GM03348 (cell line): Measurements from ENCODE around the gene SPRYD3.
"Not testable (repeated sequence)": the region's sequence is repeated elsewhere in the genome, so short reads cannot be mapped to it uniquely, and the experiment has no call there.

Experiments
- DNase-seq: peaks from one replicate; pipeline ENCODE4 v3.0.0; 2012; ENCODE audit warnings: low spot score

Gene SPRYD3

GRCh38 chr12:53101931-53102781, 23.0 kb upstream of the SPRYD3 start:
- DNase-seq = no peak

GRCh38 chr12:53101266-53101665, 22.1 kb upstream of the SPRYD3 start:
- no peak for DNase-seq

DNA sequence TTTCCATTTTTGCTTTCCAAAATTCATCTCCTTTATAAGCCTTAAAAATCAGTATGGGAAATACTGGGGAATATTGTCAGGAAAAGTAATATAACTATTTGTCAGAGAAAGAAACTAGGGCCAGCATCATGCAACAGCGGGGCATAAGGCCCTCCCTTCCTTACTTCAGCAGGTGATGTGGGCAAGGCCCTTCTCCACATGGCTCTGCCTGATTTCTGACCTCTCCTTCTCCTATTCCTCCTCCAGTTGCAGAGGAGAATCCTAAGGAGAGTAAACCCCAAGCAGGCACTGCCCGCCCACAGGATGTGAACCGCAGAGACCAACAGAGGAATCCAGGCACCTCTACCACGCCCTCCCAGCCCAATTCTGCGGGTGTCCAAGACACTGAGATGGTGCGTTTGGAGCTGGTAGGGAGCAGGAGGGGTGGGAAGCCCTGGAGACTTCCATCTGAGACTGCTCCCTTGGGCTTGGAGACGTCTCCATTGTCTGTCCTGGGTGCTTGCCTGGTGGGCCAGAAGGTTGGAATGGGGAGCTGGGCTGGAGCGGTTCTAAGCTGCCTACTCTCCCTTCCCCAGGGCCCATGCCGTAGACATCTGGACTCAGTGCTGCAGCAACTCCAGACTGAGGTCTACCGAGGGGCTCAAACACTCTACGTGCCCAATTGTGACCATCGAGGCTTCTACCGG, 21.4 kb upstream of the SPRYD3 start:
- DNase-seq = no peak

- DNase-seq = peak; percentile 96
Observed at GRCh38 chr12:53099071-53099882, 20.1 kb upstream of the SPRYD3 start.

DNA sequence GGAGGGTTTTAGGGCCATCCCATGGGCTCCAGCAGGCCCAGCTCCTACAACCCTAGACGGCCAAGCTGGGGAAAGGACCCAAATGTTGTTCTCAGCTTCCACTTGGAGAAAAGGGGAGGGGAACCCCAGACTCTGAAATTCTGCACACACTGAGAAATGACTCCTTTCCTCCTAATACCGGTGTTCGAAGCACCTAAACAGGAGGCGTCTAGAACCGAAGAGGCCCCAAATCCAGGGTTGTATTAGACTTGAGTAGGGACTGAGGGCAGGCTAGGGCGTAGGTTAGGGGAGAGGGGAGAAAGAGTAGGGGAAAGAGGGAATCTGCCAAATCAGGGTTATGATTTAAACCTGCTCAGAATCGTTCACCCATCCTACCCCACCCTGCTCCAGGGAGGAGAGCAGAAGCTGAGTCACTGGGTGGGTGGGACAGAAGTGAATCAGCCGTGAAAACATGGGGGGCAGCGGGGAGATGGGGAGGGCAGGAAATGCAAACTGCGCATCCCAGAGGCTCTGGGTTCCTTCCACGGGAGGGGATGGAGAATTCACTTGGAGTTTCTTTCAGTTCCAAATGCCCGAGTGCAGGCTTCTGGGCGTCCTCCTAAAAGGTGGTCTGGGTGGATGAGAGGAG, 19.3 kb upstream of the SPRYD3 start:
- DNase-seq = peak; percentile 87

DNA sequence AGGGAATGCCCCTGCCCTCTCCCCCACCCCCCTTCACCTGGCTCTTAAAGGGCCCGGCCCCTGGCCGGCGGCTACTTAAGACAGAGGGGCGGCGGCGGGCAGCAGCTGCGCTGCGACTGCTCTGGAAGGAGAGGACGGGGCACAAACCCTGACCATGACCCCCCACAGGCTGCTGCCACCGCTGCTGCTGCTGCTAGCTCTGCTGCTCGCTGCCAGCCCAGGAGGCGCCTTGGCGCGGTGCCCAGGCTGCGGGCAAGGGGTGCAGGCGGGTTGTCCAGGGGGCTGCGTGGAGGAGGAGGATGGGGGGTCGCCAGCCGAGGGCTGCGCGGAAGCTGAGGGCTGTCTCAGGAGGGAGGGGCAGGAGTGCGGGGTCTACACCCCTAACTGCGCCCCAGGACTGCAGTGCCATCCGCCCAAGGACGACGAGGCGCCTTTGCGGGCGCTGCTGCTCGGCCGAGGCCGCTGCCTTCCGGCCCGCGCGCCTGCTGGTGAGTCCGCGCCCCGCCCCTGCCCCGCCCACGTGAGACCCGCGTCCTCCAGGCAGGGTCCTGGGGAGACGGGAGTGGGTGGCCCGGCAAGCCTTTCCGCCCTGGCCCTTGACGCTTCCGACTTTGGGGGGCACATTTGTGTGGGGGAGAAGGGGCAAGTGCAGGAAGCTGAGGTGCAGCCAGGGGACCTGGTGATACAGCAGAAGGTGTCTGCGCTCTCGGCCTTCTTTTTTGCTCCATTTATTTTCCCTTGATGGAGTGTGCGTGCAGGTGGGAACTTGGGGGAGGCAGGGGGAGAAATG, 18.6 kb upstream of the SPRYD3 start, which contains the start of gene IGFBP6:
IGFBP6 (plus strand) TSS at position 104 of the 790 bp plus-strand sequence; CDS start at position 155, 51 bp downstream.
- DNase-seq = peak; percentile 80

DNA sequence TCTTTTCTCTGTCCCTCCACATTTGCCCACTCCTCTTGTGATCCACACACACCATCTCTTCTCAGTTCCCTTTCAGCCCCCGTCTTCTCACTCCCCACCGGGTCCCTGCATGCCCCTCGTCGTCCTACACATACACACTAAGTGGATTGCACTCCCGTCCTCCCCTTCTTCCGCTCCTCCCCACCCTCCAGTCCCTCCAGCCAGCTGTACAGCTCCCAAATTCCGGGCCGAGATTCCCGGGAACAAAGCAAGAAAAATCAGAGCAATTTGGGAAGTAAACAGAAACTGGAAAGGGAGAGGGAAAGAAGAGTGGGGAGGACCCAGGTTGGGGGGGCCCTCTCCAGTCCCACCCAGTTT, 18.0 kb upstream of the SPRYD3 start:
- DNase-seq = peak; percentile 69

DNA sequence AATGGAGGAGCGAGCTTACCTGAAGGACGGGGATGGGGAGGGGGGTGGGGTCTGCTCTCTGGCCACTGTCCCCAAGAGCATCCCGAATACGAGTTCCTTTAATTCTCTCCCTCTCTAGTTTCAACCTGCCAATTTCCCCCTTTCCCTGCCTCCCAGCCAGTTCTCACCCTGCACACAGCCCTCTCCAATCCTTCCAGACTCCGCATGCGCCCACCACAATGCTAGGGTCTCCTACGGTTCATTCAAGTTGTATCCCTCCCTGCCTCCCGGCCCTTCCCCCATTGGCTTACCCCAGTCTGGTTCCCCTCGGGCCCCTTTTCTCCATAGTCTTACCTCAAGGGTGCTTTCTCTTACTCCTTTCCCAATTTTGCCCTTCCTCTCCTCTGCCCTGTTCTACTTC, 17.6 kb upstream of the SPRYD3 start:
- DNase-seq = no peak

- DNase-seq = peak; percentile 91
Observed at GRCh38 chr12:53096089-53096741, 17.0 kb upstream of the SPRYD3 start.

- not testable (repeated sequence) for DNase-seq
Observed at GRCh38 chr12:53095596-53095895, 16.4 kb upstream of the SPRYD3 start.

- DNase-seq = not testable (repeated sequence)
Observed at GRCh38 chr12:53094796-53095595, 15.8 kb upstream of the SPRYD3 start.

DNA sequence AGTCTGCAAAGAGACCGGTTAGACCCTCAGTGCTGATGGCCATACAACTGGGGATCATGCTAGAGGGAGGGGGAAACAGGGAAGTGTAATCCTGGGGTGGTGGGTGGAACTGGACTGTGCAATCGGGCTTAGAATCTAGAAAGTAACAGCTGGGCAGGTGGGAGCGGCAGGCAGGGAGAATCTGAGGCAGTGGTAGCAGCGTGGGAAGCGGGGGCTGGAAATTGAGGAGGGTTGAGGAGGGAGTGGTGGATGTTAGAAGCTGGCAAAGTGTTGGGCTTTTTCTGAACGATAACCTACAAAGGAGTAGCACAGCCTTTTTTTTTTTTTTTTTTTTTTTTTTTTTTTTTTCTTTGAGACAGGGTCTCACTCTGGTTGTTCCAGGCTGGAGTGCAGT, 15.2 kb upstream of the SPRYD3 start:
- DNase-seq = no peak

- DNase-seq = no peak
Observed at GRCh38 chr12:53093777-53094393, 14.7 kb upstream of the SPRYD3 start.

DNA sequence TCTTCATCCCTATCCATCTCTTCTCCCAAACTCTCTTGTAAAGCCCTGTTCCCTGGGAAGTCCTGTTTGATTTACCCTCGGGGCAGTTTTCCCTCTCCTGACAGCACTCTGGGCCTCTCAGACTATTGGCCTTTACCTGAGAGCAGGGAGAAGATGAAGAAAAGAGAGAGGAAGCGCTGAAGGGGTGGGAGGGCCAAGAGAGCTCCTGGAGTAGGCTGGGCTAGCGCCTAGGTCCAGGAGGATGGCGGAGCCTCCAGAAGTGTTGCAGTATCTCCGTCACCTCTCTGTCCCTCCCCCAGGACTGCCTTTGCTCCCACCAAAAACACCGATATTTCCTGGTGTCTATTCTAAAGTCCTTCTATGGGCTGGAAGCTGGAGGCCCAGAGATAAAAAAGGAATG, 12.6 kb upstream of the SPRYD3 start:
- DNase-seq = no peak

DNA sequence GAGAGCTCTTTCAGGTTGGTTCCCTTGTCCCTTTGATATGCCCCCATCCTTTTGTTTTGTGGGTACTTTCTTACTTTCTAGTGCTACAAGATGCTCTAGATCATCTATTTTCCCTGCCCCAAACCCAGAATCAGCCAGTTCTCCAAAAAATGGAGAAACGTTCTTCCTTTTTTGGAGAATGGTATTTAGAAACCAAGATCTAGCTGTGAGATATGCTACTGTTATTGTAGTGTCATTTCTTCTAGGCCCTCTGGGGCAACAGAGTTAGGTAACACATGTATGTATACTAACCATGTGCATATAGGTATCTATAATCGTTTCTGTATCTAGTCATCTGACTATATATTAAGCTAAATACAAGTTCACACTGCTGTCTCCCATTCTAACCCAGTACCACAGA, 11.4 kb upstream of the SPRYD3 start:
- DNase-seq = no peak

DNA sequence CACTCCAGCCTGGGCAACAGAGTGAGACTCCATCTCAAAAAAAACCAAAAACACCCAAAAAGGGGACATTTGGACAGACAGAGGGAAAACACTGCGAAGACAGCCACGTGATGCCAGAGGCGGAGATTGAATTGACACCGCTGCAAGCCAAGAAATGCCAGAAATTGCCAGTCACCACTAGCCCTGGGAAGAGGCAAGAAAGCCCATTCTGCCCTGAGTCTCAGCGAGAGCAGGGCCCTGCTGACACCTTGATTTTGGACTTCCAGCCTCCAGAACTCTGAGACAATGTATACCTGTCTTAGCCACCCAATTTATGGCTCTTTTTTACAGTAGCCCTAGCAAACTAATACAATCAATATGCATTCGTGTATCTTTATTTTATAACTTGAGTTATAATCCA, 10.9 kb upstream of the SPRYD3 start:
- DNase-seq = no peak

DNA sequence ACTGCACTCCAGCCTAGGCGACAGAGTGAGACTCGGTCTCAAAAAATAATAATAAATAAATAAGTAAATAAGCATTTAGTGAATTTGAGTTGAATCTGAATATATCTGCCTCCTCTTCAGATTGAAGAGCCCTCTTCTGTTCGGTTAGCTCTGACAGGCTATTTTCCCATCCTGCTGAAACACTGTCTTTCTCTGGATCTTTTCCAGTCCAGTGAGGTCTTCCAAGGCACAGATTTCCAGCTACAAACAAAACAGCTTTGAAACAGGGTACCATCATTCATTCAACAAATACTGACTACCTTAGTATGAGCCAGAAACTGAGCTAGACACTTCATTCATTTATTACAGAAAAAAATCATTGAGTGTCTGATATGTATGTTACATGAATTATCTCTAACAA, 7.2 kb upstream of the SPRYD3 start:
- DNase-seq = no peak

DNA sequence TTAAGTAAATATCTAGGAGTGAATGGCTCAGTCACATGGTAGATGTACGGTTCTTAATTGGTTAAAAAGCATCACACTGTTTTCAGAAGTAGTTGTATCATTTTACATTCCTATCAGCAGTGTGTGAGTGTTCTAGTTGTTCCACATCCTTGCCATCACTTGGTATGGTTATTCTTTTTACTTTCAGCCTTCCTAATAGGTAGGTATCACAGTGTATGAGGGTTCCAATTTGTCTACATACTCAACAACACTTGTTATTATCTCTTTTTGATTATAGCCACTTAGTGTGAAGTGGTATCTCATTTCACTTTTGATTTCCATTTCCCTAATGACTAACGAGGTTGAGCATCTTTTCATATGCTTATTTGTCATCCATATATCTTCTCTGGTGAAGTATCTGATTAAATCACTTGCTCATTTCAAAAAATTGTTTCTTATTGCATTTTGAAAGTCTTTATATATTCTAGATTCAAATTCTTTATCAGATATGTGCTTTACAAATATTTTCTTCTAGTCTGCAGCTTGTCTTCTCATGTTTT, 3.5 kb upstream of the SPRYD3 start:
- no peak for DNase-seq
